Measurements from ENCODE around the gene NAV1. TPM values are rescaled to one million over a fixed set of nuclear protein-coding genes. Genes with fewer than 3 reads are reported as not detected.

The NAV1 gene
- total RNA-seq, 2 donors from 2014 or later = 126 to 255 TPM

DNA sequence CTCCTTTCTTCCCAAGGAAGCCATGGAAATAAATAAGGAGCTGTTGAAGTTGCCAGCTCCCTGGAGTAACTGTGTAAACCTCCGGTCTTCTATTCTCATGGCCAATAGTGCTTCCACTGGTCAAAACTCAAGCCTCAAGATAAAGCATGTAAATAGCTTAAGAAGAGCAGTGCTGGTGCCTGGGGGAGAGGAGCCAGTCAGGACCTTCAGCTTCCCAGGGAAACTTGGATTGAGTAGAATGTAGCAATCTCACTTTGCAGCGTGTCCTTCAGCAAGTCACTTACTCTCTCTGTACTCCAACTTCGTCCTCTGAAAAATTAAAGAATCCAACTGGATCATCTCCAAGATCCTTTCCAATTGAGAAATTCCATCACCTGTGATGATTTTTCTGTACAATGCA, 44.7 kb downstream of the NAV1 start:
- TF ChIP-seq CTCF (IDR thresholded peaks at IDR 0.05) = no peak
- H3K9me3 ChIP-seq = no peaks in the 10 kb centered on the region
- no peak overlapping the region for H3K27ac ChIP-seq
- ATAC-seq (ENCODE audit: insufficient number of reproducible peaks, low FRiP score, low read depth) (no peak), DNase-seq (ENCODE audit: low spot score) (no peak)
- H3K4me1 ChIP-seq (ENCODE audit: control insufficient read depth in 1 of 2, low read depth in 2 of 2) = no peaks in the 10 kb centered on the region
- no peak overlapping the region for H3K4me3 ChIP-seq
- no peaks in the 10 kb centered on the region for H3K27me3 ChIP-seq (replicated peaks; ENCODE audit: insufficient read depth)
- H3K36me3 ChIP-seq = no peaks in the 10 kb centered on the region

- Histone ChIP-seq H3K27ac (no peak overlapping the region), H3K9me3 (no peaks in the 10 kb centered on the region), H3K4me1 (ENCODE audit: control insufficient read depth in 1 of 2, low read depth in 2 of 2) (no peaks in the 10 kb centered on the region), H3K4me3 (no peak overlapping the region), H3K36me3 (no peaks in the 10 kb centered on the region), H3K27me3 (replicated peaks; ENCODE audit: insufficient read depth) (no peaks in the 10 kb centered on the region)
- no peak for TF ChIP-seq CTCF (IDR thresholded peaks at IDR 0.05)
- DNase-seq (ENCODE audit: low spot score) = no peak
- no peak for ATAC-seq (ENCODE audit: insufficient number of reproducible peaks, low FRiP score, low read depth)
Measured at GRCh38 chr1:201584471-201585092, 45.7 kb downstream of the NAV1 start.

GRCh38 chr1:201585093-201585483, 46.2 kb downstream of the NAV1 start:
- no peak overlapping the region for H3K4me3 ChIP-seq
- H3K27ac ChIP-seq = no peak overlapping the region
- ATAC-seq (ENCODE audit: insufficient number of reproducible peaks, low FRiP score, low read depth) = no peak
- DNase-seq (ENCODE audit: low spot score) = no peak
- no peaks in the 10 kb centered on the region for H3K9me3 ChIP-seq
- no peaks in the 10 kb centered on the region for H3K4me1 ChIP-seq (ENCODE audit: control insufficient read depth in 1 of 2, low read depth in 2 of 2)
- no peaks in the 10 kb centered on the region for H3K36me3 ChIP-seq
- no peak for TF ChIP-seq CTCF (IDR thresholded peaks at IDR 0.05)
- no peaks in the 10 kb centered on the region for H3K27me3 ChIP-seq (replicated peaks; ENCODE audit: insufficient read depth)

GRCh38 chr1:201585901-201586300, 47.0 kb downstream of the NAV1 start:
- DNase-seq (ENCODE audit: low spot score) (no peak), ATAC-seq (ENCODE audit: insufficient number of reproducible peaks, low FRiP score, low read depth) (no peak)
- H3K9me3 ChIP-seq = no peaks in the 10 kb centered on the region
- no peaks in the 10 kb centered on the region for H3K27me3 ChIP-seq (replicated peaks; ENCODE audit: insufficient read depth)
- H3K4me1 ChIP-seq (ENCODE audit: control insufficient read depth in 1 of 2, low read depth in 2 of 2) = no peaks in the 10 kb centered on the region
- peaks cover 1% of the 10 kb centered on the region for H3K36me3 ChIP-seq
- TF ChIP-seq CTCF (IDR thresholded peaks at IDR 0.05) = no peak
- no peak overlapping the region for H3K27ac ChIP-seq
- no peak overlapping the region for H3K4me3 ChIP-seq

DNA sequence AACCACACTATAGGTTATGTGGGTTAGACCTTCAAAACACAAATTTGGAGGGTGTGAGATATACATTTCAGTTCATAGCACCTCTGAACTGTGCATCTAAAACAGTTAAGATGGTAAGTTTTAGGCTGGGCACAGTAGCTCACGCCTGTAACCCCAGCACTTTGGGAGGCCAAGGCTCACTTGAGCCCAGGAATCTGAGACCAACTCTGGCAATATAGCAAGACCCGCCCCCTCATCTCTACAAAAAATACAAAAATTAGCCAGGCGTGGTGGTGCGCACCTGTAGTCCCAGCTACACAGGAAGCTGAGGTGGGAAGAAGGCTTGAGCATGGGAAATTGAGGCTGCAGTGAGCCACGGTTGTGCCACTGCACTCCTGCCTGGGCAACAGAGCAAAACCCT, 47.9 kb downstream of the NAV1 start:
- ATAC-seq (ENCODE audit: insufficient number of reproducible peaks, low FRiP score, low read depth) = no peak
- no peak overlapping the region for H3K27ac ChIP-seq
- H3K27me3 ChIP-seq (replicated peaks; ENCODE audit: insufficient read depth) = no peaks in the 10 kb centered on the region
- H3K36me3 ChIP-seq = peaks cover 3% of the 10 kb centered on the region
- H3K4me3 ChIP-seq = no peak overlapping the region
- TF ChIP-seq CTCF (IDR thresholded peaks at IDR 0.05) = no peak
- DNase-seq (ENCODE audit: low spot score) = no peak
- no peaks in the 10 kb centered on the region for H3K9me3 ChIP-seq
- H3K4me1 ChIP-seq (ENCODE audit: control insufficient read depth in 1 of 2, low read depth in 2 of 2) = no peaks in the 10 kb centered on the region

All from thoracic aorta (tissue), 2 donors.